GM12875 (cell line): ENCODE results near the gene OMA1.

Experiments
- H3K4me3 ChIP-seq: one replicate; pipeline ENCODE4 v1.5.1; 2011; ENCODE audit warnings: low read depth, low read length, control low read depth
- TF ChIP-seq, protein P1 (sequence below): IDR thresholded peaks from 2 replicates; pipeline ENCODE4 v1.5.1; 2011; ENCODE audit warnings: low read depth, mild to moderate bottlenecking, control low read depth, inconsistent platforms, low read length, moderate library complexity, borderline replicate concordance; ENCODE audit not compliant: insufficient read depth

The OMA1 gene

DNA sequence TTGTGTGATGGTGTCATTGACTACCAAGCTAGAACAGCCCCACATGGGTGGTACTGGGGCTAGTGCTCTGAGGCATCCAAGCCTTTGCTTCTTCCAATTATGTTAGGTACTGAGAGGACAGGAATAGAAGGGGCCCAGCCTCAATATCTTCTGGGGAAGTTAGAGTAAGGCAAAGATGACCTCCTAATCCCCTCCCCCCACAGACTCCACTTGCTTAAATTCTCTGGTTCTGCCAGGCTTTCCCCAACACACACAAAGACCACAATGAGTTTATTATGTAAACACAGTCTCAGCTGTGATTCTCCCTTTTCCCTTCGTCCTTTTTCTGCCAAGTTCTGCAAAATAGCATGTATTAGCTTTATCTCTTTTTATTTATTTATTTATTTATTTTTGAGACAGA is 33.7 kb upstream of the OMA1 start:
- TF ChIP-seq, protein P1, sequence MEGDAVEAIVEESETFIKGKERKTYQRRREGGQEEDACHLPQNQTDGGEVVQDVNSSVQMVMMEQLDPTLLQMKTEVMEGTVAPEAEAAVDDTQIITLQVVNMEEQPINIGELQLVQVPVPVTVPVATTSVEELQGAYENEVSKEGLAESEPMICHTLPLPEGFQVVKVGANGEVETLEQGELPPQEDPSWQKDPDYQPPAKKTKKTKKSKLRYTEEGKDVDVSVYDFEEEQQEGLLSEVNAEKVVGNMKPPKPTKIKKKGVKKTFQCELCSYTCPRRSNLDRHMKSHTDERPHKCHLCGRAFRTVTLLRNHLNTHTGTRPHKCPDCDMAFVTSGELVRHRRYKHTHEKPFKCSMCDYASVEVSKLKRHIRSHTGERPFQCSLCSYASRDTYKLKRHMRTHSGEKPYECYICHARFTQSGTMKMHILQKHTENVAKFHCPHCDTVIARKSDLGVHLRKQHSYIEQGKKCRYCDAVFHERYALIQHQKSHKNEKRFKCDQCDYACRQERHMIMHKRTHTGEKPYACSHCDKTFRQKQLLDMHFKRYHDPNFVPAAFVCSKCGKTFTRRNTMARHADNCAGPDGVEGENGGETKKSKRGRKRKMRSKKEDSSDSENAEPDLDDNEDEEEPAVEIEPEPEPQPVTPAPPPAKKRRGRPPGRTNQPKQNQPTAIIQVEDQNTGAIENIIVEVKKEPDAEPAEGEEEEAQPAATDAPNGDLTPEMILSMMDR: no peak

DNA sequence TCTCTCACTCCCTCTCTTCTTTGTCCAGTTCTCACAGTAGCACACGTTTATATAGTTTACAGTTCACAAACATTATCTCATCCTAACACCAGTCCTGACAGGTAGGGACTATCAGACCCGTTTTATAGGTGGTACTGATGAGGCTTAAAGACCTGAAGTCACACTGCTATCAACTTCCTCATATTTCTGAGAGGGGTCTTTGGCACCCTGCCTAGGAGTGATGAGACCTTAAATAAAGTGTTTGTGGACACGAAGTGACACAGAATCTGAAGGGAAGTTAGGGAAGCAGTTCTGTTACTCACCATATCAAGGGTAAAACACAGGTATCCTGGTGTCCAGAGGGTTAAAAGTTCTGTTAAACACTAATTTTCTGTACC is 31.1 kb upstream of the OMA1 start:
- TF ChIP-seq, protein P1: no peak
- H3K4me3 ChIP-seq: no peak overlapping the region

More for the DNA sequence above, 33.7 kb upstream of the OMA1 start:
- H3K4me3 ChIP-seq: no peak overlapping the region

DNA sequence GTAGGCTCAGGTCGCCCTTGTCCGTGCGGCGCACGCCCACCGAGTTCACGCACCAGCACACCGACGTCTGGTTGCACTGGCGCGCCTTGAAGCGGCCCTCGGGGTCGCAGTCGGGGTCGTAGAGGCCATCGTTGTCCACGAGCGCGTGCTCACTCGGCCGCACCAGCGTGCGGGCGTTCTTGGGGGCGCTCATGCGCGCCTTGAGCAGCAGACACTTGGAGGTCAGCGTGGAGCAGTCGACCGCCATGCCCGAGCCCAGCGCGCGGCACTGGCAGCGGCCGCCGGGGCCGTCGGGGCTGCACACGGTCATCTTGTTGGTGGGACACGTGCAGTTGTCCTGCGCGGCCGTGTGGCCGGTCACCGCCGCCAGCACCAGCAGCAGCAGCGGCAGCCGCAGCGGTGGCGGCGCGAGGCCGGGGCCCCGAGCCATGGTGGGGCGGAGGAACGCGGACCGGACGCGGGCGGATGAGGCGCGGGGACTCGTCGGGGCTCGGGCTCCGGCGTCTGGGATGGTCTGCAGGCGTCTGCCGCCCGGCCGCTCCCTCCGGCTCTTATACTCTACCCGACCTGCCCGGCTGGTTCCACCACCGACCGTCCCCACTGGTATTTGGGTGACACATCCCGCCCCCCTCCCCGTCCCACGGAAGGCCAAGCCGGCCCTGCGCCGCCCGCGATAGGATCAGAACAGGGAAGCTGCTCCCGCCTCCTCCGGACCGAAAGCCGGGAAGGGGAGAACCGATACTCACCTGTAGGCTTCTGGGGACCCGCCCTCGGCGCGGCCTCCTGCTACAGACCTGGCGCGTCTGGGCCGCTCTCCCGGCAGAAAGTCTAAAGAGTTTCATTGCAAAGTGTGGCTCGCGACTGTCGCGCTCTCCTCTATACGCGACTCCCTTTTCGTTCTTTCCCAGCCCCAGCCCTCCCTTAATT is 30.5 kb upstream of the OMA1 start, which contains the start of gene TACSTD2:
Gene TACSTD2 (minus strand): TSS at position 526 of the 927 bp plus-strand sequence. CDS start 96 bp downstream, at position 430.
- TF ChIP-seq, protein P1: no peak

DNA sequence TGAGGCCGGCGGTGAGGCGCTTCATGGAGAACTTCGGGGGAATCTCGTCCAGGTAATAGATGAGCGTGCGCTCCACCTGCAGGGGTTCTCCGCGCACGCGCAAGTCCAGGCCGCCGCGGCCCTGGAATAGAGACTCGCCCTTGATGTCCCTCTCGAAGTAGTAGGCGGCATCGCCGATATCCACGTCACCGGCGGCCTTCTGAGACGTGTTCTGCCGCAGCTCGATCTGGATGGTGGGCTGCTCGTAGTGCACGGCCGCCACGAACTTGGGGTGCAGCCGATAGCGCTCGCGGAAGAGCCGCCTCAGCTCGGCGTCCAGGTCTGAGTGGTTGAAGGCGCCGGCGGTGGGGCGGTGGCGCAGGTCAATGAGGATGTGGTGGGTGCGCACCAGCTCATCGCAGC is 29.8 kb upstream of the OMA1 start:
- TF ChIP-seq, protein P1: no peak
- H3K4me3 ChIP-seq: no peak overlapping the region

More for the DNA sequence above, 30.5 kb upstream of the OMA1 start, which contains the start of gene TACSTD2:
- H3K4me3 ChIP-seq: no peak within 1 kb of the TSS

DNA sequence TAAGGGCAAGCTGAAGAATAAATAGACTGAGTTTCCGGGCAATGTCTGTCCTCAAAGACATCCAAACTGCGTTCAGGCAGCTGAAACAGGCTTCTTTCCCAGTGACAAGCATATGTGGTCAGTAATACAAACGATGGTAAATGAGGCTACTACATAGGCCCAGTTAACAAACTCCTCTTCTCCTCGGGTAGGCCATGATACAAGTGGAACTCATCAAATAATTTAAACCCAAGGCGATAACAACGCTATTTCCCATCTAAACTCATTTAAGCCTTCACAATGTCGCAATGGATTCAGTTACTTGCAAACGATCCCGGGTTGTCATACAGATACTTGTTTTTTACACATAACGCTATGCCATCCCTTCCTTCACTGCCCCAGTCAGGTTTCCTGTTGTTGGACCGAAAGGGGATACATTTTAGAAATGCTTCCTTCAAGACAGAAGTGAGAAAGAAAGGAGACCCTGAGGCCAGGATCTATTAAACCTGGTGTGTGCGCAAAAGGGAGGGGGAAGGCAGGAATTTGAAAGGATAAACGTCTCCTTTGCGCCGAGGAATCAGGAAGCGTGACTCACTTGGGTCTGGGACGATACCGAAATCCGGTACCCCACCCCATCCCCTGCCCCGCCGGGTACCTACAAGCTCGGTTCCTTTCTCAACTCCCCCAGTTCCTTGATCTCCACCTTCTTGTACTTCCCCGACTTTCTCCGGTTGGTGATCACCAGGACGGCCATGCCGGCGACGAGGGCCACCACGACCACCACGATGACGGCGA is 29.2 kb upstream of the OMA1 start:
- no peak overlapping the region for H3K4me3 ChIP-seq
- TF ChIP-seq, protein P1: no peak

DNA sequence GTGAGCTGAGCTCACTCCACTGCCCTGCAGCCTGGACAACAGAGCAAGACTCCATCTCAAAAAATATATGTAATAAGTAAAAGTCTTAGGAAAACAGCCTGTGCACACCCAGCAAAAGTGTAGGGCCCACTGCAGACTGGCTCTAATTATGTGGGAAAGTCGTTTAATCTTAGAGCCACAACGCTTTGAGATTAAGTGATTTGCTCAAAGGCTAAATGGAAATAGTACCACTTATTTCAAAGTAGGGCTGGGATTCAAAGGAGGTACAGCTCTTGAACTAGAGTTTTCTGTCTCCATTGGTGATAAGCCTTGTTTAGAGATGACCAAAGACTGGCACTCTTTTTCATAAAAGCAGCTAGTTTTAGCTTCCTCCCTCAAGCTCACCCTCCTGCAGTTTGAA is 28.3 kb upstream of the OMA1 start:
- TF ChIP-seq, protein P1: no peak
- H3K4me3 ChIP-seq: no peak overlapping the region
